ENCODE data around the gene LAMTOR1.

DNA sequence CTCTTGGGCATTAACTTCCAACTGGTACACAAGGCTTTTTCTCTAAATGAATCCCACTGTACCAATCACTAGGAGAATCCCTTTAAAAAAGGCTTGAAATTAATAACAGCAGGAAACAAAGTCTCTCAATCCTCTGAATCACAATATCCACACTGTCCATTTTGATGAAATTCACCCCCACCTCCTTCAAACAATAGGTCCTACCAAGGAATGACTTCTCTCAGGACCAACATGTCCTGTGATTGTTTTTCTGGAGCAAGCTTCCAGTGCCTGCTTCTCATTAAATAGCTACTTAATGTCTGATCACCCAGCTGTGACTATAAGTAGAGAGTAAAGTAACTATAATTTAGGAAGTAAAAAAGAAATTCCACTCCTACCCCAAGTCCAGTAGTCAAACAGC, 35.8 kb downstream of the LAMTOR1 start:
- TF ChIP-seq, protein P1, sequence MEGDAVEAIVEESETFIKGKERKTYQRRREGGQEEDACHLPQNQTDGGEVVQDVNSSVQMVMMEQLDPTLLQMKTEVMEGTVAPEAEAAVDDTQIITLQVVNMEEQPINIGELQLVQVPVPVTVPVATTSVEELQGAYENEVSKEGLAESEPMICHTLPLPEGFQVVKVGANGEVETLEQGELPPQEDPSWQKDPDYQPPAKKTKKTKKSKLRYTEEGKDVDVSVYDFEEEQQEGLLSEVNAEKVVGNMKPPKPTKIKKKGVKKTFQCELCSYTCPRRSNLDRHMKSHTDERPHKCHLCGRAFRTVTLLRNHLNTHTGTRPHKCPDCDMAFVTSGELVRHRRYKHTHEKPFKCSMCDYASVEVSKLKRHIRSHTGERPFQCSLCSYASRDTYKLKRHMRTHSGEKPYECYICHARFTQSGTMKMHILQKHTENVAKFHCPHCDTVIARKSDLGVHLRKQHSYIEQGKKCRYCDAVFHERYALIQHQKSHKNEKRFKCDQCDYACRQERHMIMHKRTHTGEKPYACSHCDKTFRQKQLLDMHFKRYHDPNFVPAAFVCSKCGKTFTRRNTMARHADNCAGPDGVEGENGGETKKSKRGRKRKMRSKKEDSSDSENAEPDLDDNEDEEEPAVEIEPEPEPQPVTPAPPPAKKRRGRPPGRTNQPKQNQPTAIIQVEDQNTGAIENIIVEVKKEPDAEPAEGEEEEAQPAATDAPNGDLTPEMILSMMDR (IDR thresholded peaks at IDR 0.05) = no peak
- no peak for TF ChIP-seq POLR2A (IDR thresholded peaks at IDR 0.05)

Data from Peyer's patch (tissue), 4 donors.